K562 (cell line): ENCODE data around the gene NRP2.

ENCODE experiments used
- CTCF ChIP-seq, 3 experiments: IDR thresholded peaks in 2 of 3; conservative IDR thresholded peaks in 1 of 3; 2 replicates each; pipeline ENCODE4 v1.5.1; 2011 to 2012; ENCODE audit warnings: low read length in 3 of 3, mild to moderate bottlenecking in 3 of 3, control low read depth in 2 of 3, improper control_type of control experiment in 1 of 3, inconsistent platforms in 1 of 3, low read depth in 1 of 3, mixed read lengths in 1 of 3, moderate library complexity in 1 of 3; ENCODE audit not compliant: insufficient read depth in 2 of 3
- DPF2 ChIP-seq: fragments of 450-650 bp; IDR thresholded peaks from 2 replicates; pipeline ENCODE4 v1.6.1; 2016
- POLR2A ChIP-seq: fragments of 450-650 bp; conservative IDR thresholded peaks from 2 replicates; pipeline ENCODE4 v1.6.1; 2016
- YBX1 ChIP-seq: fragments of 450-650 bp; IDR thresholded peaks from 2 replicates; pipeline ENCODE4 v1.7.1; 2016; ENCODE audit warnings: mild to moderate bottlenecking
- ZNF134 ChIP-seq: fragments of 250-450 bp; sonication (Bioruptor Pico); conservative IDR thresholded peaks from 2 replicates; pipeline ENCODE4 v1.4.0; 2020
- ZZZ3 ChIP-seq: fragments of 450-650 bp; IDR thresholded peaks from 2 replicates; pipeline ENCODE4 v1.6.1; 2016; ENCODE audit warnings: antibody characterized with exemption, mild to moderate bottlenecking, moderate library complexity

DNA sequence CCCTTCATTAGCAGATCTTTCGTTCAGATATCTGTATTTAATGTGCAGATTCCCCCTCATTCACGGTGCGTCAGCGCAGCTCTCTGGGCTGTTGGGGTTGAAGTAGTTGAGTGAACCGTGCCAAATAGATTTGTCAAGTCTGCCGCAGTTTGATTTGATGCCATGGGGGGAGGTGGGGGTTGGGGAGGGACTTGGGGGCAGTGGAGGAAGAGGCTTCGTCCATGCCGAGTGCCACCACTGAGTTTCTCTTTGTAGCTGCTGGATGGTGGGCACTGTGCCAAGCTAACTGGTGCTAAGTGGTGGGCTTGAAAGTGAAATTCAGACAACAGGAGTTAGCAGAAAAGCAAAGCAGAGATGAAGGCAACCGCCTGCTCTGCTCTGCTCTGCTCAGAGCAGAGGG lies 47.9 kb downstream of the NRP2 start:
- no peak for TF ChIP-seq YBX1
- no peak for TF ChIP-seq ZZZ3
- TF ChIP-seq DPF2 = no peak
- no peak for TF ChIP-seq POLR2A
- TF ChIP-seq CTCF (IDR thresholded peaks at IDR 0.05 in 2 of 3, conservative IDR thresholded peaks at IDR 0.05 in 1 of 3; ENCODE audit: insufficient read depth in 2 of 3, low read depth in 1 of 3, low read length in 3 of 3) = no peak
- TF ChIP-seq ZNF134 (CRISPR knock-in tag) = no peak
